Measurements from ENCODE around the gene ANGPT4. TPM values are rescaled to one million over a fixed set of nuclear protein-coding genes. Genes with fewer than 3 reads are reported as not detected.

Gene ANGPT4
- total RNA-seq, 3 donors from 2014 or later: not detected

DNA sequence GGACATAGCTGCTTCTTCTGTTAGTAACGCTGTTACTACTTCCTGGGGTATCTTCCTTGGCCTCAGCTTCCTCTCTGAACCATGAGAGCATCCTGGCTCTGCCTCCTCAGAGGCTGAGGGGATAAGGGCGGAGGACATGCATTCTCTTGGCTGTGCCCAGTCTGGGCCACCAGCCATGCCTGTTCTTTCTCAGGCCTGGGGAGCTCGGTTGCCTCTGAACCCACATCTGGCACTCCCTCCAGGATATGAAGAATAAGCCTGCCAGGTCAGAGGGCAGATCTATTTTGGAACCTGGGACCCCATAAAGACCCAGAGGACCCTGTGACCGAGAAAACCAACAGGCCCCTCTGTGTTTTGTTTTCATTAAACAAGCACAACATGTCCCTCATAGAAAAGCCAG is 6.6 kb upstream of the ANGPT4 start:
- Mint-ChIP-seq H3K9me3 (no peaks in the 10 kb centered on the region), H3K36me3 (ENCODE audit: insufficient read depth) (no peaks in the 10 kb centered on the region), H3K27me3 (ENCODE audit: low read depth) (peaks cover 5% of the 10 kb centered on the region), H3K4me3 (no peak overlapping the region), H3K4me1 (ENCODE audit: low read depth) (no peaks in the 10 kb centered on the region)
- ATAC-seq (no peak), DNase-seq (no peak)

DNA sequence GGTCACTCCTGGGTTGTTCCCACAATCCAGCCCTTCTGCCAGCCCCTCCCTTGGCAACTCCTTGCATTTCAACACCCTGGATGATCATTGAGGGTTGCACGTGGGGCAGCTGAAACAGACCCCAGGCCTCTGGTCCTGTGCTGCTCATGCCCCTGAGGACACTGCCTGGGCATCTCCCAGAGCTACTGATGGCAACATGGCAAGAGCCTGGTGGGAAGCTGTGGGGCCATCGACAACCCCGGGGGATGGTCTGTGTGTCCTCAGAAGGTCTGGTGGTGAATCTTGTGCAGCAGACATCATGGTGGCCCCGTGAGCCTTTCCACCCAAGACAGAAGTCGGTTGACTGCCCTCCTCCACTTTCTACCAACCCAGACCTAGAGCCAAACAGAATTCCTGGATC is 4.9 kb upstream of the ANGPT4 start:
- no peaks in the 10 kb centered on the region for H3K27me3 Mint-ChIP-seq (ENCODE audit: low read depth)
- DNase-seq: no peak

DNA sequence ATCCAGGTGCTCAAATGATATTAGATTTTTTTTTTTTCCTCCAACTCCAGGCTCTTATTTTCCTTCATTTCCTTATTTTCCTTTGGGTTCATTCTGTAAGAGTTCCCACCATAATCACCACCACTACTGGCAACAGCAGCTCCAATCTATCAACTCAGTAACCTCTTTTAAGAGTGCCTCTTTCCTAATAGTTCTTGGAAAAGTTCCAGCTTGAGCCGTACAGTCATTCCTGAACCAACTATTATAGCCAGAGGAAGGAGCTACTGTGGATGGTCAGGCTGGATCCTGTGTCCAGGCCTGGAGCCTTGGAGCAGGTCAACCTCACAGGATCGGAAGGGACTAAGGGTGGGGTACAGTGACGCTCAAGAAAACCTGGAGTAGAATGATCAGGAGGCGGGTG is 4.2 kb upstream of the ANGPT4 start:
- H3K4me1 Mint-ChIP-seq (ENCODE audit: low read depth): no peaks in the 10 kb centered on the region
- DNase-seq (no peak), ATAC-seq (no peak)
- no peaks in the 10 kb centered on the region for H3K36me3 Mint-ChIP-seq (ENCODE audit: insufficient read depth)
- H3K9me3 Mint-ChIP-seq: no peaks in the 10 kb centered on the region
- H3K4me3 Mint-ChIP-seq: no peak overlapping the region
- H3K27me3 Mint-ChIP-seq (ENCODE audit: low read depth): no peaks in the 10 kb centered on the region

More for the DNA sequence above, 4.9 kb upstream of the ANGPT4 start:
- H3K9me3 Mint-ChIP-seq: no peaks in the 10 kb centered on the region
- no peak overlapping the region for H3K4me3 Mint-ChIP-seq
- no peak for ATAC-seq
- H3K4me1 Mint-ChIP-seq (ENCODE audit: low read depth): no peaks in the 10 kb centered on the region
- no peaks in the 10 kb centered on the region for H3K36me3 Mint-ChIP-seq (ENCODE audit: insufficient read depth)

DNA sequence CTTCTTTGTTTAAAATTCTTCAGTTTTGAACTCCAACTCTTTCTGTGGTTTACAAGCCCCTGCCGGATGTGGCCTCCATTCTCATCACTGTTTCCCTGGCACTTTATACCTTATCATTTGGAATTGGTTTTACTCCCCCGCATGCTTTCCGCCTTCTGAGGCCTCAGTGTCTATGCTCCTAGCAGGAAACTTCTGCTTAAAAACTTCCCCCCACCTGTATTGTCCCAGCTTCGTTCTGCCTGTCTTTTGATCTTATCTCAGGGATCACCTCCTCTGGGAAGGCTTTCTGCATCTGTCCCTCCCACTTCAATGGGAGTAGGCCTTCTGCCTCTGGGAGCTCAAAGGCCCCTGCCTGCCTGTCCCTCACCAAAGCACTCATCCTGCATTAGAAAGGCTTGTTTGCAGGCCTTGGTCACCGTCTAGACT is 3.4 kb upstream of the ANGPT4 start:
- ATAC-seq (no peak), DNase-seq (no peak)
- no peaks in the 10 kb centered on the region for H3K4me1 Mint-ChIP-seq (ENCODE audit: low read depth)
- no peaks in the 10 kb centered on the region for H3K27me3 Mint-ChIP-seq (ENCODE audit: low read depth)
- no peaks in the 10 kb centered on the region for H3K36me3 Mint-ChIP-seq (ENCODE audit: insufficient read depth)
- no peaks in the 10 kb centered on the region for H3K9me3 Mint-ChIP-seq
- no peak overlapping the region for H3K4me3 Mint-ChIP-seq

DNA sequence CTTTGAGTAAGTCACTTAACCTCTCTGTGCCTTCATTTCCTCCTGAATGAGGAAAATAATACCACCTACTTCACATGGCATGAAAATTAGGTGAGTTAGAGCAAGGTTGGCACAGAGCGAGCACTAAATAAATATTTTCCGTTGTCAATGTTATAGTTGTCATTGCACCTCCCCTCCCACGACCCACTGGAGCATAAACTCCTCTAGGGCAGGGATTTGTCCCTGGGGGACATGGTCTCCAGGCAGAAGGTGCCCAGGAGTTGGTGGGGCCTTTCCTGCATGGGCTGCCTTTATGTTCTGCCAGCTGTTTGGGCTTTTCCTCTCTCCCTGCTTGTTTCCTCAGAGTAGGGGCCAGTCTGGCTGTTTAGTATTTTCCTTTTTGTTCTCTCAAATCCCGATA is 1.3 kb upstream of the ANGPT4 start:
- no peak for DNase-seq
- Mint-ChIP-seq H3K4me1 (ENCODE audit: low read depth) (no peaks in the 10 kb centered on the region), H3K27me3 (ENCODE audit: low read depth) (no peaks in the 10 kb centered on the region), H3K36me3 (ENCODE audit: insufficient read depth) (no peaks in the 10 kb centered on the region), H3K9me3 (no peaks in the 10 kb centered on the region), H3K4me3 (no peak overlapping the region)
- ATAC-seq: no peak

DNA sequence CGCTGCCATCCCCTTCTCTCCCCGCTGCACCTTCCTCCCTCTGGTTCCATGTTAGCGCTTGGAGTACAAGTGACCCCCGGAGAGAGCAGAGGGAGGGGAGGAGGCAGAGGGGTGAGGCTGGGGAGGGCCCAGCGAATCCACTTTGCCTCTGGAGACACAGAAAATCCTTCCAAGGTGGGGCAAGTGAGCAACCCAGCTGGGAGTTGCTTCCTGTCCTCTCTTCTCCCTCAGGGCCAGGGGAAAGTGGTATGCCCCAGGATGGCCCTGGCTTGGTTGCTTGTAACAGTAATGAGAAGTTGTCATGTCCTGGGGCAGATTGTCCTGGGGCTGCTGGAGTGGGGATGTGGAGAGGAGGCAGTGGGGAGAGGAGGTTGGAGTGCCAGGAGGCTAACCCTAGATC is 691 bp upstream of the ANGPT4 start:
- ATAC-seq: no peak
- H3K9me3 Mint-ChIP-seq: no peaks in the 10 kb centered on the region
- H3K27me3 Mint-ChIP-seq (ENCODE audit: low read depth): no peaks in the 10 kb centered on the region
- H3K36me3 Mint-ChIP-seq (ENCODE audit: insufficient read depth): no peaks in the 10 kb centered on the region
- H3K4me3 Mint-ChIP-seq: no peak overlapping the region
- DNase-seq: no peak
- H3K4me1 Mint-ChIP-seq (ENCODE audit: low read depth): no peaks in the 10 kb centered on the region

DNA sequence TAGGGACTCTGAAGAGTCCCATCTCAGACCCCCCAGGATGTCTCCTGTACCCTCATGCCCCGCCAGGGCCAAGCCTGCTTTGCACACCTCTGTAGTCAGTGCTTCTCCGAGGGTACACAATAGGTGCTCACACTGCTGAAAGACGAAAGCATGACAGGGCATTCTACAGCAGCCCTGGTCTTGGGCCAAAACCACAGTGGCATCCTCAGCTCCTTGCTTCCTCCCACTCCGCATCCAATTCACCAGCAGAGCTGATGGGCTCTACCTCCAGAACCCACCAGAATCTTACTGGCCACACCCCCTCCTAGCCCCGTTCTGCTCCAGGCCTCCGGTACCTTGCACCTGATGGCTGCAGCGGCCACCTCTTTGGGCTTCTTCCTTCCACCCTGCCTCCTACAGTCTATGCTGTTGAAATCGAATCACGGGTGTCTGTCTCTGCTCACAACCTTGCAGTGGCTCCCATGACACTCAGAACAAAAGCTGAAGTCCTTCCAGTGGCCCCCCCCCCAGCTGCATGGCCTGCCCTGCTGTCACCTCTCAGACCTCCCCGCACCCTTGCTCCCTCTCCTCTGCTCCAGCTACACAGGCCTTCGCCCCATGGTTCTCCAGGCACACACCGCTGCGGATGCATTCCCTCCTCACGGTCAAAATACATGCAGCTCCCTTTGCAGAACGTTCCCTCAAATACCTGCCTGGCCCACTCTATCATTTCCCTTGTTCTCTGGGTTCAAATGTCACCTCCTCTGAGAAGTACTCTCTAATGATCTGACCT is 1.2 kb downstream of the ANGPT4 start:
- no peaks in the 10 kb centered on the region for H3K27me3 Mint-ChIP-seq (ENCODE audit: low read depth)
- no peaks in the 10 kb centered on the region for H3K4me1 Mint-ChIP-seq (ENCODE audit: low read depth)
- H3K9me3 Mint-ChIP-seq: no peaks in the 10 kb centered on the region
- DNase-seq (no peak), ATAC-seq (no peak)
- H3K4me3 Mint-ChIP-seq: no peak overlapping the region
- H3K36me3 Mint-ChIP-seq (ENCODE audit: insufficient read depth): no peaks in the 10 kb centered on the region

DNA sequence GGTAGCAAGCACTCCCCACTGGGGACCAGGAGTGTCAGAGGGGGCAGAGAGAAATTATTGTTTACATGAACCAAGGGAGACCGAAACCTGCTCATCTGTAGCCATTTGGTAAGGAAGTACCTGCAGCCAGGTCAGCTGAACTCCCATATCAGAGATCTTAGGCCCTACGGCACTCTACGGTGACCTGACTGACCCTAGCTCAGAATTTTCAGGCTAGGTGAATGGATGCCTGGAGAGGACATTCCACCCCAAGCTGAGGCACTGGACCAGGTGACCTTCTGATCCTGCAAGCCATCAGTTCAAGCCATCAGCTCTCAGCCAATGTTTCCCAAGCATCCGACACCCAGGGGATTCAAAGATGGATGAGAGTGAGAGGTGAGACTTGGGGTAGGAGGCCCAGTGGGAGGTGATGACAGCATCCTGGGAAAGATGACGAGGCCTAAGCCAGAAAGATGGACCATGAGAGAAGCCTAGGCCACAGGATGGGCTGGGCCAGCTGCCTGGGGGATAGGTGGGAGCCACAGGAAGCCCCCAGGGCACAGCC is 2.8 kb downstream of the ANGPT4 start:
- Mint-ChIP-seq H3K27me3 (ENCODE audit: low read depth) (no peaks in the 10 kb centered on the region), H3K9me3 (no peaks in the 10 kb centered on the region), H3K36me3 (ENCODE audit: insufficient read depth) (no peaks in the 10 kb centered on the region), H3K4me1 (ENCODE audit: low read depth) (no peaks in the 10 kb centered on the region), H3K4me3 (no peak overlapping the region)
- no peak for DNase-seq
- no peak for ATAC-seq

DNA sequence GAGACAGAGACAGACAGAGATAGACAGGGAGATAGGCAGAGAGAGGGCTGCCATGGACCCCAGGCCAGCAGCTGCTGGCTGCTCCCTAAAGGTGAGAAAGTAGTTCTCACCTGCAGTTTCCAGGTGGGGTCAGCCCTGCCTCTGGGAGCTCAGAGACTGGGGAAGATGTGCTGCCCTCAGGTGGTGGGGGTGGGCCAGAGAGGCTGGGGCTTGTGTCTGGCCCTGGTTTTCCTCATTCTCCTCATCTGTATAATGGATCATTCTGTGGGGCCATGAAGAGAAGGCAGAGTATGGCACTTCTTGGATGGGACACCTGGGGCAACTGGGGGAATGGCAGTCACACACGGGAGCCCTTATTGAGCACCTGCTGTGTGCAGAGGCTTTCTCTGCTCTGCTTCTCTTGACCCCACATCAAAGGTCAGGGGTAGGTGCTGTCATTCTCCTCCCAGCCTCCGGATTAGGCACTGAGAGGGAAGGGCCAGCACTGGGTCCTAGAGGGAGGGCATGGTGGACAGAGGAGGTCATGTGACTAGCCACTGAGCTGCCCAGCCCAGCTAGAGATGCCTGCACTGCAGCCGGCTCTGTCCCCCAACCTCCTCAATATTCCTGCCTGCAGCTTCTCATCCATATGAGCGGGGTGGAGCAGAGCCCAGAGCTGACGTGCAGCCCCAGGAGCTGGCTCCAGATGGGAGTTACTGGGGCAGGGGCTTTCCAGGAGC is 4.1 kb downstream of the ANGPT4 start:
- H3K4me1 Mint-ChIP-seq (ENCODE audit: low read depth): no peaks in the 10 kb centered on the region
- H3K4me3 Mint-ChIP-seq: no peak overlapping the region
- no peaks in the 10 kb centered on the region for H3K36me3 Mint-ChIP-seq (ENCODE audit: insufficient read depth)
- H3K9me3 Mint-ChIP-seq: no peaks in the 10 kb centered on the region
- no peak for ATAC-seq
- H3K27me3 Mint-ChIP-seq (ENCODE audit: low read depth): no peaks in the 10 kb centered on the region
- DNase-seq: no peak

DNA sequence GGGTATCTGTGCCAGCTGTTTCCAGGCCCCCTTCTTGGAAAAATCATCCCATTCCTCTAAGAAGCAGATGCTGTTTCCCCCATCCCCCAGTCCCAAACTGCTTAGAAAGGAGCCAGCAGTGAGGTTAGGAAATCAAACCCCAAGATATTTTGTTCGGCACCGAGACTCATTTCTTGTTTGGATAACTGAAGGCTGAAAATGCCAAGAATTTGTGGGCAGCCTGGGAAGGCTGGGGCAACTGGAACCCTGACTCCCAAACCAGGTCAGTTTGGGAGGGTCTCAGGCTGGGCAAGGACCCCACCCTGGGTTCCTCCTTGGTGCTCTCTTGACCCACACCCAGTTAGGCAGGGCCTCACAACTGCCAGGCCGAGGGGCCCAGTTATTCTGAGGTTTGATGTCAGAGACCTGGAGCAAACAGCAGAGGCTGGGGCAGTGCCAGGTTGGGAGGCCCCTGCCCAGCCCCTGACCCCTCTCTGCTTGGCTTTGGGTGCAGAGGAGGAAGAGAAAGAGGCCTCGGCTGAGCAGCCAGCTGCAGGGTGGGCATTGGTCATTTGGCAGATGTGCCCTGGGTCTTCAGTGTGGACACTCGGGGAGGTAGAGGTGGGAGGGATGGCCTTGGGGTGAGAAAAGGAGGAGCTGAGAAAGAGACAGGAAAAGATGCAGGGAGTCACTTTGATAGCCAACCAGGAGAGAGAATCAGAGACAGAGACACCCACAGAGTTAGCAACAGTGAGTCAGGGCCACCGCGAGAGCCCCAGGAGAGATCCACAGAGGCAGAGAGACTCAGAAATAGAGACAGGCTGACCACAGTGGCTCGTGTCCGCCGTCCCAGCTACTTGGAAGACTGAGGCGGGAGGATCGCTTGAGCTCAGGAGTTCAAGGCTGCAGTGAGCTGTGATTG is 5.0 kb downstream of the ANGPT4 start:
- Mint-ChIP-seq H3K9me3 (no peaks in the 10 kb centered on the region), H3K36me3 (ENCODE audit: insufficient read depth) (no peaks in the 10 kb centered on the region), H3K4me3 (no peak overlapping the region), H3K27me3 (ENCODE audit: low read depth) (no peaks in the 10 kb centered on the region), H3K4me1 (ENCODE audit: low read depth) (no peaks in the 10 kb centered on the region)
- DNase-seq: no peak
- ATAC-seq: no peak

DNA sequence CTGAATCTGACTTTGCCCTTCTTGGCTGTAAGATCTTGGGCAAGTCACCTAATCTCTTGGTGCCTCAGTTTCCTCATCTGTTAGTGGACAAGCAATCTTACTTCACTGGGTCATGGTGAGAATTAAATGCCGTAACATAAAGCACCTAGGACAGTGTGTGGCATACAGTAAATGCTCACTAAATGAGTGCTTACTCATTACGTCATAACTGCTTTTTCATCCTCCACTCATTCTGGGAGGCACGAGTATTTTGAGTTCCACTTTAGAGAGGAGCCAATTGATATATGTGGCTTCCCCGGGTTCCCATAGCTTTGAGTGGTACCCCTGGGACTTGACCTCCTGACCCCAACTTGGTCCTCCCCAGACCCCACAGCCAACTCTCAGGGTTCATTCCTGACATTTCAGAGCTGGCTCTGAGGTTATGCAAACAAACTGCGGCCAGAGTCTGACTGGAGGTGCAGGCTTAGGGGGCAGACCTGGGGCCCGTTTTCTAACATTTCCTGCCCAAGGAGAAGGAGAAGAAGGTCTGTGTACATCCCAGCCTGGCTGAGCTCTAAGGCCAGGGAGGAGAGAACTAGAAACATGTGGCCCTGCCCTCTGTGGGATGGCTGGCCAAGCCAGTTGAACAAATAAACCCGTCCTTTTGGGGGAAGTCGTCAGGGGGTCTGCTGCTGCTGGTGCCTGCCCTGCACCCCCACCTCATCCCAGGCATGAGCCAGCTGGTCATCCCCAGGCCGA is 5.8 kb downstream of the ANGPT4 start:
- DNase-seq (no peak), ATAC-seq (no peak)
- Mint-ChIP-seq H3K36me3 (ENCODE audit: insufficient read depth) (no peaks in the 10 kb centered on the region), H3K4me3 (no peak overlapping the region), H3K9me3 (no peaks in the 10 kb centered on the region), H3K27me3 (ENCODE audit: low read depth) (no peaks in the 10 kb centered on the region), H3K4me1 (ENCODE audit: low read depth) (no peaks in the 10 kb centered on the region)

DNA sequence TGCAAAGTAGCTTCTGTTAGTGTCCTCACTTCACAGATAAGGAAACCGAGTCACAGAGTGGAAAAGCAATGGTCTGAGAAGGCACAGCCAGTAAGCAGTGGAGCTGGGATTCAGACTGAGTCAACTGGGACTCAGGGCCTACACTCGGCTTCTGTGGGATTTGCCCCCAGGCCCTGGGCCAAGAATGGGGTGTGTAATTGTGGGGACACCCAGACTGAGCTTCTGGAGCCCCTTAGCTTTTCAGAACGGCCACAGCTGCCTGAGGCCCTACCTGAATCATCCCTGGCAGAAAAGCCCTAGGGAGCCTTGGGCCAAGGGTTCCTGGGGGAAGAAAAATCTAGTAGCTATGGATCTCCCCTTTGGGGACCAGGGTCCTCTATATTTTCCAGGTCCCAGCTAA is 6.5 kb downstream of the ANGPT4 start:
- no peak for ATAC-seq
- Mint-ChIP-seq H3K4me3 (no peak overlapping the region), H3K4me1 (ENCODE audit: low read depth) (no peaks in the 10 kb centered on the region), H3K9me3 (no peaks in the 10 kb centered on the region), H3K27me3 (ENCODE audit: low read depth) (no peaks in the 10 kb centered on the region), H3K36me3 (ENCODE audit: insufficient read depth) (no peaks in the 10 kb centered on the region)
- no peak for DNase-seq

DNA sequence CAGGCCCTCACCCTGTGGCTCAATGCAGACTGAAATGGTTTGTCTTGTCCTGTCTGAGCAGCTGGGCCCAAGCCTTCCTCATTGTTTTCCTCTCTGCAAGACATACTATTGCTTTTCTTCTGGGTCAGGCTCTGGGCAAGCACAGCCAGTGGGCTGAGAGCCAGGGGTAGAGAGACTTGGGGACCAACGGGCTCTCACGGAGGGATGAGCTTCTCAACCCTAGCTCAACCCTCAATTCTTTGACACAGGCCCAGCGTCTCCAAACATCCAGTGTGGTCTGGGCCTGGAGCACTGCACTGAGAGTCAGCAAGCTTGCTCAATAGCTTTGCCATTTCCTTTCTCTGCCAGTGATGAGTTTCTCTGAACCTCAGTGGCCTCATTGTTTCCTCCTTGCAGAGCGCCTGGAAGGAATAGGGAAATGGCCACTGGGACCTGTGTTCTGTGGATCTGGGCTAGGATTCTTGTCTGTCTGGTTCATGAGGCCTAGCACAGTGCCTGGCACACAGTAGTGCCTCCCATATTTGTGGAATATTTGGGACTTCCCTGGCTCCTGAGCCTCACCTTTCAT is 9.3 kb downstream of the ANGPT4 start:
- DNase-seq (no peak), ATAC-seq (no peak)
- H3K4me3 Mint-ChIP-seq: no peak overlapping the region
- H3K4me1 Mint-ChIP-seq (ENCODE audit: low read depth): no peaks in the 10 kb centered on the region
- H3K27me3 Mint-ChIP-seq (ENCODE audit: low read depth): no peaks in the 10 kb centered on the region
- no peaks in the 10 kb centered on the region for H3K36me3 Mint-ChIP-seq (ENCODE audit: insufficient read depth)
- no peaks in the 10 kb centered on the region for H3K9me3 Mint-ChIP-seq

Measured in activated T-cell treated with anti-CD3 and anti-CD28 coated beads, Interleukin-2, amount 50 U/mL, for 4 hours (primary cell).